Stimulated activated naive CD8-positive, alpha-beta T cell treated with anti-CD3 and anti-CD28 coated beads, Interleukin-15, Interleukin-2, amounts not matched to agents 100 U/mL and 50 U/mL, for 24 hours (primary cell): ENCODE results near the gene IER2.
"Not testable (repeated sequence)": the region's sequence is repeated elsewhere in the genome, so short reads cannot be mapped to it uniquely, and the experiment has no call there.

ENCODE experiments used
- ATAC-seq: fragments of 150-1000 bp; cut with Tn5 transposase; one replicate; pipeline ENCODE4 v1.10.0; 2021
- DNase-seq: peaks from one replicate; pipeline ENCODE4 v3.0.0; 2021

Gene IER2

GRCh38 chr19:13163609-13164342 lies 13.6 kb downstream of the IER2 start:
- peak; percentile 67 for DNase-seq
- ATAC-seq = peak; percentile 16

GRCh38 chr19:13164343-13165161 lies 14.3 kb downstream of the IER2 start:
- DNase-seq (peak; percentile 53), ATAC-seq (no peak)

GRCh38 chr19:13165162-13165997 lies 15.2 kb downstream of the IER2 start:
- DNase-seq (no peak), ATAC-seq (no peak)

GRCh38 chr19:13166151-13166550 lies 15.9 kb downstream of the IER2 start:
- not testable (repeated sequence) for DNase-seq, ATAC-seq

GRCh38 chr19:13169769-13170168 lies 19.6 kb downstream of the IER2 start:
- no peak for ATAC-seq
- DNase-seq = no peak

GRCh38 chr19:13171146-13171545 lies 20.9 kb downstream of the IER2 start:
- no peak for ATAC-seq
- no peak for DNase-seq

- ATAC-seq = peak; percentile 38
These were observed 22.3 kb downstream of the IER2 start for GRCh38 chr19:13172346-13173138.

GRCh38 chr19:13173139-13173737 lies 23.0 kb downstream of the IER2 start:
- no peak for ATAC-seq
- DNase-seq = no peak

More at GRCh38 chr19:13172346-13173138, 22.3 kb downstream of the IER2 start:
- DNase-seq = peak; percentile 86

GRCh38 chr19:13176345-13176744 lies 26.1 kb downstream of the IER2 start:
- DNase-seq (no peak), ATAC-seq (no peak)

- ATAC-seq, DNase-seq: not testable (repeated sequence)
These were observed 27.4 kb downstream of the IER2 start for GRCh38 chr19:13177584-13177983.

GRCh38 chr19:13178291-13178690 lies 28.1 kb downstream of the IER2 start:
- ATAC-seq, DNase-seq: not testable (repeated sequence)

- peak; percentile 65 for DNase-seq
These were observed 31.7 kb downstream of the IER2 start for GRCh38 chr19:13181747-13182388.

GRCh38 chr19:13184926-13185325 lies 34.7 kb downstream of the IER2 start:
- DNase-seq, ATAC-seq: not testable (repeated sequence)

More at GRCh38 chr19:13181747-13182388, 31.7 kb downstream of the IER2 start:
- ATAC-seq = peak; percentile 85

GRCh38 chr19:13185763-13186657 lies 35.8 kb downstream of the IER2 start:
- ATAC-seq = not testable (repeated sequence)

GRCh38 chr19:13186688-13187087 lies 36.5 kb downstream of the IER2 start:
- not testable (repeated sequence) for DNase-seq, ATAC-seq

More at GRCh38 chr19:13185763-13186657, 35.8 kb downstream of the IER2 start:
- not testable (repeated sequence) for DNase-seq

- no peak for ATAC-seq
These were observed 37.2 kb downstream of the IER2 start for GRCh38 chr19:13187419-13187818.

GRCh38 chr19:13189600-13189999 lies 39.4 kb downstream of the IER2 start:
- DNase-seq = no peak
- no peak for ATAC-seq

More at GRCh38 chr19:13187419-13187818, 37.2 kb downstream of the IER2 start:
- no peak for DNase-seq

- peak; percentile 73 for ATAC-seq
- DNase-seq = peak; percentile 65
These were observed 40.8 kb downstream of the IER2 start for GRCh38 chr19:13190781-13191540.
